K562 (cell line): Measurements from ENCODE around the gene MID2. TPM values are rescaled to one million over a fixed set of nuclear protein-coding genes. Genes with fewer than 3 reads are reported as not detected.

Experiments
- ATAC-seq: fragments of 200-7000 bp; cut with Tn5 transposase; 3 replicates; pipeline ENCODE4 v1.9.1; 2020; ENCODE audit warnings: moderate library complexity
- BruUV-seq: library from RNA; stranded (reverse); fragments of 400-500 nt; replicated peaks from 2 replicates; lab custom pipeline; 2021; lab: Mats Ljungman, UMichigan
- CTCF ChIA-PET: fragments of 300-600 bp; formaldehyde crosslinking; extraction: SDS; loops from one replicate; lab custom pipeline; 2021; ENCODE audit warnings: low intra/inter-chr PET ratio; lab: Yijun Ruan, JAX
- POLR2A ChIA-PET: fragments of 300-600, 350-650 bp; sonication (Branson Sonifier 250); formaldehyde crosslinking; extraction: SDS; loops from one replicate; lab custom pipeline; 2021; ENCODE audit warnings: antibody characterized with exemption, inconsistent platforms; lab: Yijun Ruan, JAX
- DNase-seq, 4 experiments: peaks; one replicate each; pipeline versions ENCODE4 v3.0.0 to v3.0.0-alpha.2; 2011 to 2018; ENCODE audit warnings: low spot score in 3 of 4, mixed read lengths in 3 of 4; ENCODE audit errors: extremely low read depth in 1 of 4
- FAIRE-seq: peaks from 2 replicates; lab custom pipeline; 2011; peaks lifted over from hg19 to GRCh38; lab: Jason Lieb, UNC
- H2AFZ ChIP-seq: 2 replicates; pipeline ENCODE4 v1.6.0; 2011; ENCODE audit warnings: low read depth, low read length, control low read depth, inconsistent platforms
- H3K27ac ChIP-seq: fragments of 200-600 bp; 3 replicates; pipeline ENCODE4 v1.8.0; 2011; ENCODE audit warnings: low read depth, mild to moderate bottlenecking, control low read depth, inconsistent platforms, low read length, moderate library complexity, mixed read lengths; ENCODE audit errors: extremely low read depth
- H3K27me3 ChIP-seq, 2 experiments: fragments of 300-600 bp in 1 of 2; 2 replicates in 1 of 2; 3 replicates in 1 of 2; pipeline versions ENCODE4 v1.6.0 to v1.8.0; 2011; ENCODE audit warnings: inconsistent platforms in 2 of 2, low read length in 2 of 2, mild to moderate bottlenecking in 1 of 2, mixed read lengths in 1 of 2, moderate library complexity in 1 of 2; ENCODE audit not compliant: control insufficient read depth in 2 of 2, insufficient read depth in 2 of 2
- H3K36me3 ChIP-seq: fragments of 300-600 bp; 3 replicates; pipeline ENCODE4 v1.8.0; 2011; ENCODE audit warnings: mild to moderate bottlenecking, low read length, inconsistent platforms; ENCODE audit not compliant: control insufficient read depth, insufficient read depth
- H3K4me1 ChIP-seq, 2 experiments: fragments of 200-600 bp in 1 of 2; replicated peaks in 1 of 2; 2 replicates in 1 of 2; 3 replicates in 1 of 2; pipeline versions ENCODE4 v1.5.1 to v1.8.0; 2011; ENCODE audit warnings: inconsistent platforms in 2 of 2, low read length in 2 of 2, mild to moderate bottlenecking in 1 of 2, mixed read lengths in 1 of 2, moderate library complexity in 1 of 2; ENCODE audit not compliant: control insufficient read depth in 2 of 2, insufficient read depth in 2 of 2
- H3K4me2 ChIP-seq: 2 replicates; pipeline ENCODE4 v1.6.1; 2011; ENCODE audit warnings: low read length, control low read depth, inconsistent platforms, mixed read lengths; ENCODE audit not compliant: insufficient read depth
- H3K4me3 ChIP-seq: fragments of 200-600 bp; sonication (generic), shearing (Covaris generic); 2 replicates; pipeline ENCODE4 v1.5.1; 2016; ENCODE audit warnings: control low read depth, inconsistent platforms
- H3K79me2 ChIP-seq: fragments of 200-600 bp; 3 replicates; pipeline ENCODE4 v1.8.0; 2011; ENCODE audit warnings: low read length, inconsistent platforms; ENCODE audit not compliant: control insufficient read depth, insufficient read depth
- H3K9ac ChIP-seq, 2 experiments: 2 replicates each; pipeline versions ENCODE4 v1.6.0 to v1.6.1; 2011; ENCODE audit warnings: low read depth in 2 of 2, low read length in 2 of 2, control low read depth in 1 of 2, inconsistent platforms in 1 of 2, mild to moderate bottlenecking in 1 of 2, mixed read lengths in 1 of 2; ENCODE audit not compliant: insufficient read depth in 1 of 2
- H3K9me1 ChIP-seq: one replicate; pipeline ENCODE4 v1.6.0; 2011; ENCODE audit warnings: inconsistent platforms, mild to moderate bottlenecking, low read length, moderate library complexity; ENCODE audit not compliant: control insufficient read depth, insufficient read depth
- H3K9me3 ChIP-seq: replicated peaks from 2 replicates; pipeline ENCODE4 v1.5.1; 2011; ENCODE audit warnings: low read depth, low read length, inconsistent platforms; ENCODE audit not compliant: control insufficient read depth, insufficient read depth
- H4K20me1 ChIP-seq: replicated peaks from 2 replicates; pipeline ENCODE4 v1.6.1; 2011; ENCODE audit warnings: low read length, inconsistent platforms, mixed read lengths; ENCODE audit not compliant: control insufficient read depth, insufficient read depth
- ARID1B ChIP-seq: fragments of 450-650 bp; IDR thresholded peaks from 2 replicates; pipeline ENCODE4 v1.6.1; 2016; ENCODE audit warnings: antibody characterized with exemption, mild to moderate bottlenecking, inconsistent platforms
- ARNT ChIP-seq, 2 experiments: fragments of 450-650 bp; IDR thresholded peaks; 2 replicates each; pipeline ENCODE4 v1.6.1; 2016; ENCODE audit warnings: mild to moderate bottlenecking in 1 of 2
- GATAD2B ChIP-seq: fragments of 450-650 bp; IDR thresholded peaks from 2 replicates; pipeline ENCODE4 v1.6.1; 2017; ENCODE audit warnings: mild to moderate bottlenecking, borderline replicate concordance
- GTF2E2 ChIP-seq: fragments of 200-800 bp; sonication (Bioruptor generic); IDR thresholded peaks from 2 replicates; pipeline ENCODE4 v1.6.1; 2016; ENCODE audit warnings: missing genetic modification characterization, missing compliant biosample characterization
- HDAC3 ChIP-seq: fragments of 450-650 bp; IDR thresholded peaks from 2 replicates; pipeline ENCODE4 v1.6.1; 2018; ENCODE audit warnings: borderline replicate concordance, mild to moderate bottlenecking, moderate library complexity; ENCODE audit not compliant: partially characterized antibody
- MAZ ChIP-seq, 2 experiments: fragments of 450-650 bp in 1 of 2; sonication (generic) in 1 of 2; formaldehyde crosslinking; IDR thresholded peaks in 1 of 2; conservative IDR thresholded peaks in 1 of 2; 2 replicates each; pipeline versions ENCODE4 v1.4.0 to v1.5.0; 2020; ENCODE audit warnings: mild to moderate bottlenecking in 1 of 2, missing genetic modification reagents in 1 of 2
- MED1 ChIP-seq: sonication (generic); formaldehyde crosslinking; IDR thresholded peaks from 2 replicates; pipeline ENCODE4 v1.8.1; 2023; ENCODE audit warnings: missing genetic modification reagents, borderline replicate concordance
- NCOA4 ChIP-seq: fragments of 450-650 bp; IDR thresholded peaks from 2 replicates; pipeline ENCODE4 v1.6.1; 2018; ENCODE audit warnings: mild to moderate bottlenecking; ENCODE audit not compliant: partially characterized antibody
- PPARD ChIP-seq: fragments of 250-450 bp; sonication (Bioruptor Pico); IDR thresholded peaks from 2 replicates; pipeline ENCODE4 v1.8.0; 2022; ENCODE audit warnings: inconsistent platforms, mild to moderate bottlenecking, moderate library complexity
- SMAD4 ChIP-seq: fragments of 250-450 bp; sonication (Bioruptor Pico); conservative IDR thresholded peaks from 2 replicates; pipeline ENCODE4 v1.8.0; 2021; ENCODE audit warnings: inconsistent platforms, mild to moderate bottlenecking, moderate library complexity
- SP2 ChIP-seq: IDR thresholded peaks from 2 replicates; pipeline ENCODE4 v1.6.1; 2011; ENCODE audit warnings: mild to moderate bottlenecking, low read depth, low read length, moderate library complexity; ENCODE audit not compliant: poor library complexity, severe bottlenecking; ENCODE audit errors: extremely low read depth
- TSC22D4 ChIP-seq: fragments of 450-650 bp; IDR thresholded peaks from 2 replicates; pipeline ENCODE4 v1.6.1; 2016; ENCODE audit warnings: missing genetic modification characterization, missing biosample characterization, control low read depth
- ZNF583 ChIP-seq: fragments of 250-450 bp; sonication (Bioruptor Pico); IDR thresholded peaks from 2 replicates; pipeline ENCODE4 v1.4.0; 2020
- WGBS: fragments of 100-300 bp; shearing (Covaris generic); methylation state at CpG from one replicate; pipeline ENCODE4 v1.1.6; 2016; ENCODE audit warnings: low coverage, mixed read lengths; ENCODE audit not compliant: insufficient coverage; ENCODE audit errors: missing lambda C conversion rate; 5-methylcytosine and 5-hydroxymethylcytosine counted together
- in situ Hi-C: fragments of 300-500 bp; cut with MboI; formaldehyde crosslinking; loops from 4 replicates; pipeline ENCODE4 v1.15.0; 2018; ENCODE audit warnings: inconsistent platforms, mixed read lengths
- intact Hi-C: fragments of 100-400 bp; cut with micrococcal nuclease; formaldehyde crosslinking; loops from 2 replicates; pipeline ENCODE4 v1.14.2; 2022
- polyA plus RNA-seq, 8 experiments: library from polyadenylated mRNA; depleted of rRNA in 4 of 8; stranded (reverse) in 5 of 8; unstranded in 3 of 8; fragments of >200 nt; fragmentation: Nextera tagmentation in 2 of 8; fragmentation: Illumina TruSeq in 1 of 8; extraction: Ambion mirVana in 2 of 8; extraction: Trizol in 1 of 8; gene quantifications; 2 replicates each; pipeline versions ENCODE4 v1.2.1 to v1.2.3, GENCODE V29; 2011 to 2014; ENCODE audit warnings: inconsistent platforms in 1 of 8, missing spikeins in 1 of 8
- total RNA-seq, 7 experiments: library from RNA; depleted of rRNA in 6 of 7; stranded (reverse); fragments of >200 nt in 6 of 7; fragmentation: Illumina TruSeq in 2 of 7; extraction: Trizol in 2 of 7; gene quantifications; 2 replicates each; pipeline versions ENCODE4 v1.2.1 to v1.2.3, GENCODE V29; 2011 to 2021; ENCODE audit warnings: low replicate concordance in 1 of 7

MID2 gene
- total and polyA plus RNA-seq, 9 of the 15 experiments (the other 6 are each of a cell fraction or from before 2014, with no cell fraction given): 0.07 TPM; not detected in 8

DNA sequence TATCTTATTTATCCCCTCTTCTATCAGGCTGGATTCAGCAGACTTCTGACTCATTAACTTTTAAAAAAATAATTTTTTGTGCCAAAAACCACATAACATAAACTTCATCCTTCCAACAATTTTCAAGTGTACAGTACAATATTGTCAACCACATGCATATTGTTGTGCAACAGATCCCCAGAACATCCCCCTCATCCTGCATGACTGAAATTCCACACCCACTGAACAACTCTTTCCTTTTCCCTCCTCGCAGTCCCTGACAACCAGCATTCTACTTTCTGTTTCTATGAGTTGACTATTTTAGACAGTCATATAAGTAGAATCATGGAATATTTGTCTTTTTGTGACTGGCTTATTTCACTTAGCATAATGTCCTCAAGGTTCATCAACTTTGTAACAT, 2.2 kb upstream of the MID2 start:
- POLR2A ChIA-PET: no interaction called here
- in situ Hi-C loops (no loop called here), intact Hi-C loops (no loop called here)
- Histone ChIP-seq H4K20me1 (no peaks in the 10 kb centered on the region), H3K27me3 (peaks cover 2 to 24% of the 10 kb centered on the region in 2 experiments; a peak in 2 of 5 replicates), H3K27ac (no peak overlapping the region), H3K4me2 (no peak overlapping the region), H3K4me3 (no peak overlapping the region), H3K79me2 (no peaks in the 10 kb centered on the region), H2AFZ (no peak overlapping the region), H3K9me1 (no peaks in the 10 kb centered on the region), H3K36me3 (no peaks in the 10 kb centered on the region), H3K4me1 (peaks cover 0 to 12% of the 10 kb centered on the region in 2 experiments; a peak in 2 of 5 replicates), H3K9me3 (no peaks in the 10 kb centered on the region), H3K9ac (no peak overlapping the region)
- WGBS: 0% methylated on average over 1 of the region's 1 CpG
- no peak for FAIRE-seq
- no peak for TF ChIP-seq MED1 (CRISPR knock-in tag)
- TF ChIP-seq TSC22D4 (tag): no peak
- no peak for TF ChIP-seq HDAC3
- TF ChIP-seq ARID1B: no peak
- TF ChIP-seq SP2: no peak
- TF ChIP-seq GATAD2B: no peak
- TF ChIP-seq NCOA4: no peak
- no peak for TF ChIP-seq SMAD4
- TF ChIP-seq GTF2E2 (tag): no peak
- TF ChIP-seq MAZ (CRISPR knock-in tag; conservative IDR thresholded peaks at IDR 0.05 in 1 of 2, IDR thresholded peaks at IDR 0.05 in 1 of 2): no peak
- no peak for TF ChIP-seq ARNT (IDR thresholded peaks at IDR 0.05)
- no peak for TF ChIP-seq PPARD (CRISPR knock-in tag)
- no peak for TF ChIP-seq ZNF583 (CRISPR knock-in tag)
- no peak for ATAC-seq
- CTCF ChIA-PET: no interaction called here
- BruUV-seq: no TSS peak
- DNase-seq: no peak
